ENCODE data around the gene NOP9.
A peak's percentile ranks its signal among the peaks of the same experiment; 100 is the strongest.

Gene NOP9

GRCh38 chr14:24263848-24264247 lies 35.8 kb upstream of the NOP9 start:
- DNase-seq, result no peak

GRCh38 chr14:24264298-24264697 lies 35.4 kb upstream of the NOP9 start:
- no peak for DNase-seq

- no peak for DNase-seq
Measured at GRCh38 chr14:24266344-24267244, 33.1 kb upstream of the NOP9 start.

DNA sequence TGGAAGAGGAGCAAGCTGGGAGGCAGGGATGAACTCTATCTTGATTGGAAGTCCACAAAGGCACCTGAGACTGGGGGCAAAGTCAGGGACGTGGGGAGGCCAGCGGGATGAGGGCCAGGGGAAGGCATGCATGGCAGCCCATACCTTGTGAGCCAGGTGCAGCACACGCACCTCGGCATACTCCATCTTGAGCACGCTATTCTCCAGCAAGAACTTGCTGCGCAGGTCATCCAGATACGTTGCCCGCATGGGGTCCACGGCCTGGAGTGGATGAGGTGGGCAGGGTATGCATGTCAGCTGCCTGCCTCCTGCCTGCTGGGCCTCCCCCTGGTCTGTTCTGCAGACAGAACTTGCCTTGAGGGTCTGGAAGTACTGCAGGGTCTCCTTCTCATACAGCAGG lies 32.1 kb upstream of the NOP9 start:
- DNase-seq, result no peak

GRCh38 chr14:24268225-24268624 lies 31.4 kb upstream of the NOP9 start:
- DNase-seq, result no peak

- DNase-seq, result no peak
Measured at GRCh38 chr14:24269368-24269767, 30.3 kb upstream of the NOP9 start.

- no peak for DNase-seq
Measured at GRCh38 chr14:24269910-24270536, 29.6 kb upstream of the NOP9 start.

DNA sequence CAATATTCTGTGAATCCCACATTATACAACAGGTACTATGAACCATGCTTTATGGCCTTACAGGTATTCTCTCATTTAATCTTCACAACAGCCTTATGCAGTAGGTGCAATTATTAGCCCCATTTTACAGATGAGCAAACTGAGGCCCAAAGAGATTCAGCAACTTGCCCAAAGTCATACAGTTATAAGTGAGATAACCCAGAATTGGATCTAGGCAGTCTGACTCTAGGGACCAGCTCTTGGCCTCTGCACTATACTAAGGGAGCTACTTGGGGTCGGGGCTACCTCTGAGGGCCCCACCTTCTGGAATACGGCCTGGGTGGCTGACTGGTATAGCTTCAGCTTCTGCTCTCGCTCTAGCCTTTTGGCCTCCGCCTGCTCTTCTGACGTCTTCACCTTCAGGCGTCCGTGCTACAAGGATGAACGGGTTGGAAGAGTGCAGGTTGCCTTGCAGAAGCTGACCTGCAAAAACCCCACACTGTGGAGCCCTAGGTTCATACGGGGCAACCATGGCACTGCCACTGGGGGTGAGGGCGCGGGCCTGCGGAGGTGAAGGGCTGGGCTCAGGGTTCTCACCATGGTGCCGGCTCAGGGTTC lies 29.0 kb upstream of the NOP9 start:
- DNase-seq, result no peak

DNA sequence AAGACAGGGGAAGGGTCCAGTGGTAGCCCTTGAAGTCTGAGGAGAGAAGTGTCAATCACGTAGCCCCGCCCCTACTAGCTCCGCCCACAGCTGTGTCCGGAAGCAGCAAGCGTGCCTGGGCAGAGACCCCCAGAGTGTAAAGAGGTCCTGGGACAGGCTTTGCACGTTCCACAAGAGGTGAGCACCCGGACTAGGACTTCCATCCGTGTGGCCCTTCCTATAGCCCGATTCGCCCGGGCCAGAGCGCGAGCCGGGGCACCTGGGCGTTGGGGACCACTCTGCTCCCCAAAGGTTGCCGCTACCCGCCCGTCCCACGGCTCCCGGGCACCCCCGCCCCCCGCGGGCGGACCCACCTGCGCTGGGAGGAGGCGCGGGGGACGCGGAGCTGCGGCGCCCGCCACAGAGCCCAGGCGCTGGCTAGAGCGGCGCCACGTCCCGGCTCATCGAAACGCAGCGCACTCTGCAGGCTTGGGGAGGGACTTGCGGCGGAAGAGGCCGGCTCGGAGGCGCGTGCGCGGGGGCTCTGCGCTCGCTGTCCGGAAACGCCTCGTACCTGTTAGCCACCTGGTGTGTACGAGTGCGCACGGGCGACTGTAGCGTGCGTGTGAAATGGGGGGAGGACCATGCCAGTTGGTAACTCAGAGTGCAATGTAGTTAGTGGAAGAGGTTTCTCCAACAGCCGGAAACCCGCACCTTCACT lies 28.4 kb upstream of the NOP9 start, which contains the start of gene RABGGTA:
Gene RABGGTA, minus strand, starts transcription at position 464 of the 700 bp plus-strand sequence. CDS start 482 bp downstream, outside the sequence.
- peak; percentile 94 for DNase-seq

- no peak for DNase-seq
Measured at GRCh38 chr14:24271834-24272263, 27.8 kb upstream of the NOP9 start.

DNA sequence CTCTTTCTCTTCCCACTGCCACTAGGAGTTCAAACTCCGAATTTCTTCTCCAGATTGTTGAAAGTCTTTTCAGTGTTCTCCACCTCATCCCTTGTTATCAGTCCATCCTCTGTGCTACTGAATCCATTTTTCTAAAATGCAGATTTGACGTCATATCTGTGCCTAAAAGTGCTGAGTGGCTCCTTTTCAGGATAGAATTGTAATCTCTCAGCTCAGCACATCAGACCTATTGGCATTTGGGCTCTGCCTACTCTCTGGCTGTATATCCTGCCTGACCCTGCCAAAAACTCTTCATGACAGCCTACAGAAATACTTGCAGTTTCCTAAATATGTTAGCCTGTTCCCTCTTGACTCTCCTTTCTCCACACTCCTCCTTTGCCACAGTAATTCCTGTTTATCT lies 27.2 kb upstream of the NOP9 start:
- no peak for DNase-seq

DNA sequence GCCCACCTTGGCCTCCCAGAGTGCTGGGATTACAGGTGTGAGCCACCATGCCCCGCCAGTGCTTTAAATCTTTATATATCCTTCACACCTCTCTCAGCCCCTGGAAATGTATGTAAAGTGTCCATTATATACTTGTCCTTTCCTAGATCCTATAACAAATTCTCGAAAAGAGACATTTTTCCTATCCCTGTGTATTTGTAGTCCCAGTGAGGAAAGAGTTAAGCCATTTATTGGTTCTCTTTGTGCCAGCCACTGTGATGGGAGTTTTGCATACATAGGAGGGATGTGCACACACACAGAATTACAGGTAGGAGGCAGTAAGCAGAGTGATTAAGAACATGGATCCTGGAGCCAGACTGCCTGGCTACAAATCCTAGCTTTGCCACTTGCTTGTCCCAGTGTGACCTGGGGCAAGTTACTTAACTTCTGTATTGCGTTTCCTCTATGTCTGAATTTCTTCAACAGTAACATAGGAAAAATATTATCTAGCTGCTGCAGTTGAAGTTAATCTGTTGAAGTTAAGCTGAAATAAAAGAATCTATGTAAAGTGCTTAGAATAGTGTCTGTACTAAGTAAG lies 26.1 kb upstream of the NOP9 start:
- DNase-seq, result no peak

- DNase-seq, result peak; percentile 49
Measured at GRCh38 chr14:24274101-24274543, 25.5 kb upstream of the NOP9 start.

- DNase-seq, result no peak
Measured at GRCh38 chr14:24277071-24277470, 22.6 kb upstream of the NOP9 start.

- DNase-seq, result no peak
Measured at GRCh38 chr14:24277606-24278321, 21.9 kb upstream of the NOP9 start.

- no peak for DNase-seq
Measured at GRCh38 chr14:24278424-24278823, 21.2 kb upstream of the NOP9 start.

GRCh38 chr14:24279301-24280186 lies 20.1 kb upstream of the NOP9 start:
- DNase-seq, result peak; percentile 53

- no peak for DNase-seq
Measured at GRCh38 chr14:24280797-24281460, 18.7 kb upstream of the NOP9 start.

GRCh38 chr14:24281636-24282035 lies 18.0 kb upstream of the NOP9 start:
- no peak for DNase-seq

- no peak for DNase-seq
Measured at GRCh38 chr14:24282736-24283135, 16.9 kb upstream of the NOP9 start.
